ENCODE data around the gene ALOXE3.

DNA sequence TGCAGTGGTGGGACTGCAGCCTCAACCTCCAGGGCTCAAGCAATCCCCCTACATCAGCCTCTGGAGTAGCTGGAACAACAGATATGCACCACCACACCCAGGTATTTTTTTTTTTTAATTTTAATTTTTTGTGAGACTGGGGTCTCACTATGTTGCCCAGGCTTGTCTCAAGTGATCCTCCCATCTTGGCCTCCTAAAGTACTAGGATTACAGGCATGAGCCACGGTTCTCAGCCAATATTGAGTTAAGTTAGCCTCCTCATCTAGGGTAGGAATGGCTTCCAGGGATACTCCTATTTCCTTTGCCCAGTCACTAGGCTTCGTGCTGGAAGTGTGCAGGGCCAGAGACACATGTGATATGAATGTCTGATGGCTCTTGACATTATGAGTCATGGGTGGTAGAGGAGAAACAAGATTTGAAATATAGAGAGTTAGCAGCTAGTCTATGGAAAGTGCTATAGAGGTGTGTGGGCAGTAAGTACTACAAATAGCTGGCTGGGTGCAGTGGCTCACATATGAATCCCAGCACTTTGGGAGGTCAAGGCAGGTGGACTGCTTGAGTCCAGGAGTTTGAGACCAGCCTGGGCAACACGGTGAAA is 13.6 kb upstream of the ALOXE3 start:
- TF ChIP-seq, protein P1, sequence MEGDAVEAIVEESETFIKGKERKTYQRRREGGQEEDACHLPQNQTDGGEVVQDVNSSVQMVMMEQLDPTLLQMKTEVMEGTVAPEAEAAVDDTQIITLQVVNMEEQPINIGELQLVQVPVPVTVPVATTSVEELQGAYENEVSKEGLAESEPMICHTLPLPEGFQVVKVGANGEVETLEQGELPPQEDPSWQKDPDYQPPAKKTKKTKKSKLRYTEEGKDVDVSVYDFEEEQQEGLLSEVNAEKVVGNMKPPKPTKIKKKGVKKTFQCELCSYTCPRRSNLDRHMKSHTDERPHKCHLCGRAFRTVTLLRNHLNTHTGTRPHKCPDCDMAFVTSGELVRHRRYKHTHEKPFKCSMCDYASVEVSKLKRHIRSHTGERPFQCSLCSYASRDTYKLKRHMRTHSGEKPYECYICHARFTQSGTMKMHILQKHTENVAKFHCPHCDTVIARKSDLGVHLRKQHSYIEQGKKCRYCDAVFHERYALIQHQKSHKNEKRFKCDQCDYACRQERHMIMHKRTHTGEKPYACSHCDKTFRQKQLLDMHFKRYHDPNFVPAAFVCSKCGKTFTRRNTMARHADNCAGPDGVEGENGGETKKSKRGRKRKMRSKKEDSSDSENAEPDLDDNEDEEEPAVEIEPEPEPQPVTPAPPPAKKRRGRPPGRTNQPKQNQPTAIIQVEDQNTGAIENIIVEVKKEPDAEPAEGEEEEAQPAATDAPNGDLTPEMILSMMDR (IDR thresholded peaks at IDR 0.05): no peak
- TF ChIP-seq POLR2A (IDR thresholded peaks at IDR 0.05; ENCODE audit: low read depth) (no peak), EP300 (IDR thresholded peaks at IDR 0.05) (no peak), POLR2AphosphoS5 (IDR thresholded peaks at IDR 0.05) (no peak)
